ENCODE results near the gene SYT5. TPM values are rescaled to one million over a fixed set of nuclear protein-coding genes. Genes with fewer than 3 reads are reported as not detected.
"Not testable (repeated sequence)": the region's sequence is repeated elsewhere in the genome, so short reads cannot be mapped to it uniquely, and the experiment has no call there.

SYT5 gene
- total RNA-seq, 1 donor from 2014 or later: not detected

GRCh38 chr19:55155784-55156183, 24.3 kb downstream of the SYT5 start:
- DNase-seq; ATAC-seq (ENCODE audit: poor library complexity); intact Hi-C loops (cut with DNase I): not testable (repeated sequence)

- ATAC-seq (ENCODE audit: poor library complexity): no peak
- intact Hi-C loops (cut with DNase I): no loop called here
- no peak for DNase-seq
These were observed 26.3 kb downstream of the SYT5 start for GRCh38 chr19:55153652-55154264.

- ATAC-seq (ENCODE audit: poor library complexity): no peak
- intact Hi-C loops (cut with DNase I): no loop called here
These were observed 28.1 kb downstream of the SYT5 start for GRCh38 chr19:55152017-55152416.

GRCh38 chr19:55149078-55150003, 30.7 kb downstream of the SYT5 start, which contains the start of gene TNNT1:
TSS of gene TNNT1 (minus strand) at chr19:55149206. CDS start at chr19:55147157, 2,049 bp downstream.
- intact Hi-C loops (cut with DNase I): loop anchor here (10.0 kb wide), 2 partner anchors 355 to 485 kb away; no protein-coding TSS in a partner anchor
- peak; percentile 48 for DNase-seq
- peak; percentile 36 for ATAC-seq (ENCODE audit: poor library complexity)

More at GRCh38 chr19:55152017-55152416, 28.1 kb downstream of the SYT5 start:
- no peak for DNase-seq

- no peak for DNase-seq
- intact Hi-C loops (cut with DNase I): loop anchor here (10.0 kb wide), 2 partner anchors 357 to 487 kb away; no protein-coding TSS in a partner anchor
- ATAC-seq (ENCODE audit: poor library complexity): no peak
These were observed 32.4 kb downstream of the SYT5 start for GRCh38 chr19:55147545-55148251.

- DNase-seq: no peak
- intact Hi-C loops (cut with DNase I): loop anchor here (10.0 kb wide), 2 partner anchors 358 to 488 kb away; no protein-coding TSS in a partner anchor
- ATAC-seq (ENCODE audit: poor library complexity): peak; percentile 8
These were observed 33.3 kb downstream of the SYT5 start for GRCh38 chr19:55146705-55147273.

- no peak for ATAC-seq (ENCODE audit: poor library complexity)
- intact Hi-C loops (cut with DNase I): loop anchor here (10.0 kb wide), 2 partner anchors 359 to 489 kb away; no protein-coding TSS in a partner anchor
- DNase-seq: no peak
These were observed 33.9 kb downstream of the SYT5 start for GRCh38 chr19:55146078-55146704.

- DNase-seq (no peak), ATAC-seq (ENCODE audit: poor library complexity) (no peak)
- intact Hi-C loops (cut with DNase I): loop anchor here (10.0 kb wide), 2 partner anchors 360 to 490 kb away; no protein-coding TSS in a partner anchor
These were observed 34.9 kb downstream of the SYT5 start for GRCh38 chr19:55145232-55145631.

- ATAC-seq (ENCODE audit: poor library complexity) (no peak), DNase-seq (no peak)
- intact Hi-C loops (cut with DNase I): loop anchor here (5.0 to 10.0 kb wide), 3 partner anchors 276 to 493 kb away; no protein-coding TSS in a partner anchor
These were observed 38.4 kb downstream of the SYT5 start for GRCh38 chr19:55141696-55142095.

GRCh38 chr19:55137915-55138314, 42.2 kb downstream of the SYT5 start:
- DNase-seq: no peak
- intact Hi-C loops (cut with DNase I): no loop called here
- ATAC-seq (ENCODE audit: poor library complexity): no peak

- ATAC-seq (ENCODE audit: poor library complexity): no peak
- intact Hi-C loops (cut with DNase I): no loop called here
- DNase-seq: no peak
These were observed 43.5 kb downstream of the SYT5 start for GRCh38 chr19:55136399-55137102.

GRCh38 chr19:55134736-55135135, 45.4 kb downstream of the SYT5 start:
- intact Hi-C loops (cut with DNase I): no loop called here

GRCh38 chr19:55133639-55134444, 46.2 kb downstream of the SYT5 start:
- ATAC-seq (ENCODE audit: poor library complexity) (no peak), DNase-seq (no peak)
- intact Hi-C loops (cut with DNase I): no loop called here

More at GRCh38 chr19:55134736-55135135, 45.4 kb downstream of the SYT5 start:
- ATAC-seq (ENCODE audit: poor library complexity) (no peak), DNase-seq (no peak)

- intact Hi-C loops (cut with DNase I): no loop called here
- DNase-seq (no peak), ATAC-seq (ENCODE audit: poor library complexity) (no peak)
These were observed 47.5 kb downstream of the SYT5 start for GRCh38 chr19:55132453-55133129.

- DNase-seq: no peak
- intact Hi-C loops (cut with DNase I): no loop called here
- ATAC-seq (ENCODE audit: poor library complexity): no peak
These were observed 48.7 kb downstream of the SYT5 start for GRCh38 chr19:55131421-55131820.
